Neural progenitor cell (in vitro differentiated cells): ENCODE results near the gene GABARAPL1. TPM values are rescaled to one million over a fixed set of nuclear protein-coding genes. Genes with fewer than 3 reads are reported as not detected.
A peak's percentile ranks its signal among the peaks of the same experiment; 100 is the strongest.

Source experiments
- DNase-seq: peaks from one replicate; pipeline ENCODE4 v3.0.0-alpha.2; 2016; ENCODE audit warnings: low spot score
- H2AFZ ChIP-seq: fragments of 200-600 bp; sonication (generic); replicated peaks from 2 replicates; pipeline ENCODE4 v1.6.1; 2016; ENCODE audit warnings: antibody characterized with exemption
- H3F3A ChIP-seq: fragments of 200-600 bp; sonication (generic); 2 replicates; pipeline ENCODE4 v1.6.1; 2016; ENCODE audit warnings: antibody characterized with exemption, low read depth
- H3K27ac ChIP-seq: fragments of 200-600 bp; sonication (generic); 2 replicates; pipeline ENCODE4 v1.5.1; 2016; ENCODE audit warnings: mild to moderate bottlenecking
- H3K27me3 ChIP-seq: fragments of 200-600 bp; sonication (generic); 2 replicates; pipeline ENCODE4 v1.6.1; 2016; ENCODE audit warnings: mild to moderate bottlenecking, moderate library complexity
- H3K36me3 ChIP-seq: fragments of 200-600 bp; sonication (generic); 2 replicates; pipeline ENCODE4 v1.5.1; 2016
- H3K4me1 ChIP-seq: fragments of 200-600 bp; sonication (generic); 2 replicates; pipeline ENCODE4 v1.6.1; 2016; ENCODE audit warnings: mixed run types
- H3K4me2 ChIP-seq: fragments of 200-600 bp; sonication (generic); 2 replicates; pipeline ENCODE4 v1.6.1; 2016
- H3K4me3 ChIP-seq: fragments of 200-600 bp; sonication (generic); 2 replicates; pipeline ENCODE4 v1.5.1; 2016
- H3K79me2 ChIP-seq: fragments of 200-600 bp; sonication (generic); 2 replicates; pipeline ENCODE4 v1.6.1; 2016; ENCODE audit warnings: low read depth
- H3K9ac ChIP-seq: fragments of 200-600 bp; sonication (generic); 2 replicates; pipeline ENCODE4 v1.6.1; 2016
- H3K9me3 ChIP-seq: fragments of 200-600 bp; sonication (generic); 2 replicates; pipeline ENCODE4 v1.5.1; 2016; ENCODE audit warnings: low read depth
- H4K20me1 ChIP-seq: fragments of 200-600 bp; sonication (generic); 2 replicates; pipeline ENCODE4 v1.6.1; 2016; ENCODE audit warnings: low read depth
- H3K27ac Mint-ChIP-seq: 3 replicates; pipeline ENCODE4 v1.8.0; 2021; ENCODE audit warnings: mixed read lengths
- H3K27me3 Mint-ChIP-seq: 2 replicates; pipeline ENCODE4 v1.8.0; 2022; ENCODE audit warnings: low read depth, mild to moderate bottlenecking, inconsistent platforms, moderate library complexity, mixed read lengths; ENCODE audit not compliant: insufficient read depth
- H3K36me3 Mint-ChIP-seq: 3 replicates; pipeline ENCODE4 v1.8.0; 2021; ENCODE audit warnings: mixed read lengths
- H3K4me1 Mint-ChIP-seq: 3 replicates; pipeline ENCODE4 v1.8.0; 2021; ENCODE audit warnings: mixed read lengths
- H3K4me3 Mint-ChIP-seq: 3 replicates; pipeline ENCODE4 v1.8.0; 2021; ENCODE audit warnings: mild to moderate bottlenecking, moderate library complexity, mixed read lengths
- H3K9me3 Mint-ChIP-seq: 3 replicates; pipeline ENCODE4 v1.8.0; 2020; ENCODE audit warnings: mixed read lengths
- EZH2 ChIP-seq: fragments of 200-600 bp; sonication (generic); IDR thresholded peaks from 2 replicates; pipeline ENCODE4 v1.6.1; 2017; ENCODE audit warnings: antibody characterized with exemption, mild to moderate bottlenecking, moderate library complexity
- EZH2phosphoT487 ChIP-seq: fragments of 200-600 bp; sonication (generic); IDR thresholded peaks from 2 replicates; pipeline ENCODE4 v1.6.1; 2017; ENCODE audit warnings: antibody characterized with exemption
- total RNA-seq: library from RNA; depleted of rRNA; stranded (reverse); fragments of >200 nt; gene quantifications from 2 replicates; pipeline ENCODE4 v1.2.3, GENCODE V29; 2015; ENCODE audit warnings: low replicate concordance
- TF ChIP-seq, protein P1 (sequence below): fragments of 200-600 bp; sonication (generic); IDR thresholded peaks from 2 replicates; pipeline ENCODE4 v1.5.1; 2017; ENCODE audit warnings: antibody characterized with exemption, mild to moderate bottlenecking

GABARAPL1 gene
- total RNA-seq, 1 donor from 2014 or later: 38.9 TPM

DNA sequence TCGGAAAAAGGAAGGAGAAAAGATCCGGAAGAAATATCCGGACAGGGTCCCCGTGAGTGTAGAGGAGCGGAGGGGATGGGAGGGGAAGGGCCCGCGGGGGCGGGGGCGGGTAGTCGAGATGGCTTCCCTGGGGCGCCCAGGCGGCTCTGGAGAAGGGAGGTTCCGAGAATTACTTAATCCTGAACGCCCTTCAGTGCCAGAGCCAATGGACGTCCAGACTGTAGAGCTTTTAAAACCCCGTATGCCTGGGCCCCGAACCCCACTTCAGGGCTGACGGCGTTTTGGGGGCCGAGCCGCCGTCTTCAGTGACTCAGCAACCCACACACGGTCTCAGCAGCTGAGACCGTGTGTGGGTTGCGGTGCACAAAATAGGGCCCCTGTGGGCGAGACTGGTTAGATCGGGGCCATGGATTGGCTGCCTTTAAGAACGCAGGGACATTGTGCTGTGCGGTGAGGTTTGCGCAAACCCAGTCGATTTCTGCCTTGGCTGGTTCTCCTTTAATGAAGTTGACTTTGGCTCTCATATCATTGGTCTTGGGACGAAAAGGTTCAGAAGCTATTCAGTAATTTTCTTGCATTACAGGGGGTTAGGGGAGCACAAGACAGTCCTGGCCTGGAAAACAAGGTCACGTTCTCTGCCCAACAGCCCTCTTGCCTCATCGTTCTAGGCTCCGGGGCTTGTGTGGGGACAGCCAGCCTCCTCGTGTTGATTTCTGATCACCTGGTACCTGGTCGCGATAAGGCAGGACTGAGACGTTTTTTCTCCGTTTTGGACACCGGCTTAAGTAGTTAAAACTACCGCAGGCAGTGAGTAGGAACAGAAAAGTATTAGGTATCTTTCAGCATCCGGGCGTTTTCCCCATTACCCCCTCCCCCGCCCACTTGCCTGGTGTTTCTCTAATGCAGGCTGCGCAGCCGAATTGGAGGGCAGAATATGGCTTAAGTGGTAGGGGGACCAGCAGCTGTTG is 775 bp downstream of the GABARAPL1 start:
- H3K79me2 ChIP-seq: peaks cover 28% of the 10 kb centered on the region
- Mint-ChIP-seq H3K27me3 (peaks cover 9% of the 10 kb centered on the region), H3K4me1 (peaks cover 16% of the 10 kb centered on the region), H3K4me3 (peak overlapping the region; percentile 95), H3K9me3 (no peaks in the 10 kb centered on the region), H3K27ac (peak overlapping the region; percentile 40), H3K36me3 (peaks cover 3% of the 10 kb centered on the region)
- TF ChIP-seq EZH2: no peak
- TF ChIP-seq EZH2phosphoT487: no peak
- TF ChIP-seq, protein P1, sequence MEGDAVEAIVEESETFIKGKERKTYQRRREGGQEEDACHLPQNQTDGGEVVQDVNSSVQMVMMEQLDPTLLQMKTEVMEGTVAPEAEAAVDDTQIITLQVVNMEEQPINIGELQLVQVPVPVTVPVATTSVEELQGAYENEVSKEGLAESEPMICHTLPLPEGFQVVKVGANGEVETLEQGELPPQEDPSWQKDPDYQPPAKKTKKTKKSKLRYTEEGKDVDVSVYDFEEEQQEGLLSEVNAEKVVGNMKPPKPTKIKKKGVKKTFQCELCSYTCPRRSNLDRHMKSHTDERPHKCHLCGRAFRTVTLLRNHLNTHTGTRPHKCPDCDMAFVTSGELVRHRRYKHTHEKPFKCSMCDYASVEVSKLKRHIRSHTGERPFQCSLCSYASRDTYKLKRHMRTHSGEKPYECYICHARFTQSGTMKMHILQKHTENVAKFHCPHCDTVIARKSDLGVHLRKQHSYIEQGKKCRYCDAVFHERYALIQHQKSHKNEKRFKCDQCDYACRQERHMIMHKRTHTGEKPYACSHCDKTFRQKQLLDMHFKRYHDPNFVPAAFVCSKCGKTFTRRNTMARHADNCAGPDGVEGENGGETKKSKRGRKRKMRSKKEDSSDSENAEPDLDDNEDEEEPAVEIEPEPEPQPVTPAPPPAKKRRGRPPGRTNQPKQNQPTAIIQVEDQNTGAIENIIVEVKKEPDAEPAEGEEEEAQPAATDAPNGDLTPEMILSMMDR: no peak
- peaks cover 30% of the 10 kb centered on the region for H3F3A ChIP-seq
- H3K36me3 ChIP-seq: no peaks in the 10 kb centered on the region
- H3K27ac ChIP-seq: peak overlapping the region; percentile 68
- peaks cover 18% of the 10 kb centered on the region for H4K20me1 ChIP-seq
- peak overlapping the region; percentile 25 for H3K9ac ChIP-seq
- H3K9me3 ChIP-seq: no peaks in the 10 kb centered on the region
- no peaks in the 10 kb centered on the region for H3K27me3 ChIP-seq
- peak overlapping the region; percentile 81 for H2AFZ ChIP-seq
- DNase-seq: peak; percentile 72
- H3K4me2 ChIP-seq: peak overlapping the region; percentile 88
- H3K4me3 ChIP-seq: peak overlapping the region; percentile 76
- peaks cover 7% of the 10 kb centered on the region for H3K4me1 ChIP-seq

DNA sequence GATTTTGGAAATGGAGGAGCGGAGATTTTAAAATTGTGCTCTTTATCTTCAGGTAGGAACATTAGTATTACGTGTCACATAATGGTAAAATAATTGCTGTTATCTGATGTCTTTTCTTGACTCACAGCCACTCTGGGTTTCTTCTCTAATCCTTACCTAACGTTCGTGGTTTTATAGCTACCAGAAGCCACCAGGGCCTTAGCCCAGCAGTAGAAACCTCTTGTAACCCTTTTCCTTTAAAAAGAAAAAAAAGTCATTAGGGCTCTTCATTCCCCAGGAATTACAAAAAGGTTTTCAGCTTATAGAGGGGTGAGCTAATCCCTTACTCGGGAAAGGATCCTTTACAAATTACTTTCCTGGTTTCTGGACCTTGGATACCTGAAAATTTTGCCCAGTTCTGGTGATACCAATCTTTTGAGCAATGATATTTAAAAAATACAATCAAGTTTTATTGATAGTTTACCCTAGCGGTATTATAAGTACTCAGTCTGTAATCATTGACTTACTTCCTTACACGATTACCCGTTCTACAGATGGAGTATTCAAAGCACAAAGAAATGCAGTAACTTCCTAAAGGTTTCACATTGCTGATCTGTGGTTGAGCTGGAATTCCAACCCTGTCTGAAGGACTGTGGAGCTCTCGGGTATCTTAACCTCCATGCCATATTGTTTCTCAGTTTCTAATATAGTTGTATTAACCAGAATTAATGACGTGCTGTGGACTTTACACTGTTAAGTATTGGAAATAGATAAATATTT is 1.6 kb downstream of the GABARAPL1 start:
- Histone ChIP-seq H3K79me2 (peaks cover 28% of the 10 kb centered on the region), H3K27me3 (no peaks in the 10 kb centered on the region), H3K36me3 (no peaks in the 10 kb centered on the region), H4K20me1 (peaks cover 18% of the 10 kb centered on the region), H3K9me3 (no peaks in the 10 kb centered on the region), H3K9ac (no peak overlapping the region), H3F3A (peaks cover 30% of the 10 kb centered on the region), H3K4me2 (peak overlapping the region; percentile 88), H3K4me1 (peaks cover 7% of the 10 kb centered on the region), H3K27ac (no peak overlapping the region), H3K4me3 (peak overlapping the region; percentile 76), H2AFZ (peak overlapping the region; percentile 81)
- Mint-ChIP-seq H3K4me3 (peak overlapping the region; percentile 95), H3K4me1 (peaks cover 16% of the 10 kb centered on the region), H3K27ac (no peak overlapping the region), H3K9me3 (no peaks in the 10 kb centered on the region), H3K36me3 (peaks cover 3% of the 10 kb centered on the region), H3K27me3 (peaks cover 9% of the 10 kb centered on the region)
- peak; percentile 25 for DNase-seq
- TF ChIP-seq EZH2: no peak
- TF ChIP-seq EZH2phosphoT487: no peak
- TF ChIP-seq, protein P1: no peak

DNA sequence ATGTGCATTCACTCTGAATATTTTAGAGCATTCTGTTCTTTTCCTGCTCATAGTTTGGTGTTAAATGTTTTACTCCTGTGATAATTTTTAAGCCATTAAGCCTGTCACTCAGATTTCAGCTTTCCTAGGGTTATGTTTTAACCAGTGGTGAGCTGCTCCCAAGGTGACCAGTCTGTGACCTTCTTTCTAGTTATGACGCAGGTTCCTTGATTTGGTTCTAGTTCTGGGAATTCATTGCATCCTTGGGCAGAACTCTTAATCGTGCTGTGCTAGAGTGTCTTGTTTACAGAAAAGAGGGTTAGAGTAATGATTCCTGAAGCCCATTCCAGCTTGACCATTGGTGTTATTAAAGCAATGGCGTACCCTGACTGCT is 2.2 kb downstream of the GABARAPL1 start:
- H3K9ac ChIP-seq: no peak overlapping the region
- H3K9me3 ChIP-seq: no peaks in the 10 kb centered on the region
- peaks cover 28% of the 10 kb centered on the region for H3K79me2 ChIP-seq
- no peak overlapping the region for H3K27ac ChIP-seq
- H3K36me3 ChIP-seq: no peaks in the 10 kb centered on the region
- no peak overlapping the region for H3K27ac Mint-ChIP-seq
- TF ChIP-seq, protein P1: no peak
- H3K27me3 ChIP-seq: no peaks in the 10 kb centered on the region
- H3K27me3 Mint-ChIP-seq: peaks cover 9% of the 10 kb centered on the region
- peaks cover 3% of the 10 kb centered on the region for H3K36me3 Mint-ChIP-seq
- peak overlapping the region; percentile 88 for H3K4me2 ChIP-seq
- DNase-seq: no peak
- H3K9me3 Mint-ChIP-seq: no peaks in the 10 kb centered on the region
- no peak overlapping the region for H2AFZ ChIP-seq
- H3K4me3 Mint-ChIP-seq: peak overlapping the region; percentile 95
- peak overlapping the region; percentile 76 for H3K4me3 ChIP-seq
- H4K20me1 ChIP-seq: peaks cover 18% of the 10 kb centered on the region
- peaks cover 7% of the 10 kb centered on the region for H3K4me1 ChIP-seq
- H3F3A ChIP-seq: peaks cover 30% of the 10 kb centered on the region
- H3K4me1 Mint-ChIP-seq: peaks cover 16% of the 10 kb centered on the region
